Stimulated activated CD8-positive, alpha-beta memory T cell treated with anti-CD3 and anti-CD28 coated beads, Interleukin-12 subunit alpha, Interleukin-12 subunit beta, amount 100 ng/mL, for 24 hours (primary cell): Measurements from ENCODE around the gene ZNF484.
A peak's percentile ranks its signal among the peaks of the same experiment; 100 is the strongest.
"Not testable (repeated sequence)": the region's sequence is repeated elsewhere in the genome, so short reads cannot be mapped to it uniquely, and the experiment has no call there.

Source experiments
- DNase-seq: peaks from one replicate; pipeline ENCODE4 v3.0.0-alpha.2; 2020; ENCODE audit errors: extremely low read depth

ZNF484 gene

DNA sequence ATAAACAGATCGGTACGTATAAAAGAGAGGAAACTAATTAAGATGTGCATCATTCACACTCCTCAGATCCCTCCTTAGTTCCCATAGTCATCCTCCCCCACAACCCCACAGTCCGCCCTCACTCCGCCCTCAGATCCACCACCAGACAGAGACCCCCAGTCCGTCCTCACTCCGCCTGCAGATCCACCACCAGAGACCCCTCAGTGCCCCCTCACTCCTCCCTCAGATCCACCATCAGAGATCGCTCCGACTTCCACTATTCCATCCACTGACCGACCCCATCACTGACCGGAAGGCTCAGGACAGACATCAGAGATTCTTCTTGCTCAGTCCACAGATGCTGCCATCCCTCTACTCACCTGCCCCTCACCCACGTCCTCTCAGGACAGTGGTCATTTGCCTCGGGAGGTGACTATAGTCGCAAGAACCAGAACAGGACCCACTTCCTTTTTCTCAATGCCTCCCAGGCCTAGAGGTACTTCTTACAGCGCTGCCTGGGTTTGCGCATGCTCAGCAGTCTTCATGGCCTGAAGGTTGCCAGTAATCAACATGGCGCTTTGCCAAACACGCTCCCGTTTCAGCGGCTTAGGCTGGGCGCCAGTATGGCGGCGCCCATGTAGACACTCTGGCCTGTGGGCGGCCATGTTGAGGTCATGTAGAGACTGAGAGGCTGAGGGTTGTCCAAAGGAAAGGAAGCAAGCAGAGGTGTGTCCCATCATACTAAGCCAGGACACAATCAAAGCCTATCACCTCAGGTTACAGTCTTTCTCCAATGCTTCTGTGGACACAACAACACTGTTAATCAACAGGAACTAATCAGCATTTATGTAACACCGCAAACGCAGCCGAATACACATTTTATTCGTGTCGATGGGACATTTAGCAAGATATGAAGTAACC, at the start of gene ZNF484:
TSS of gene ZNF484 (minus strand) at position 508 of the 900 bp plus-strand sequence. CDS start 3,009 bp downstream, outside the sequence.
- peak; percentile 91 for DNase-seq

DNA sequence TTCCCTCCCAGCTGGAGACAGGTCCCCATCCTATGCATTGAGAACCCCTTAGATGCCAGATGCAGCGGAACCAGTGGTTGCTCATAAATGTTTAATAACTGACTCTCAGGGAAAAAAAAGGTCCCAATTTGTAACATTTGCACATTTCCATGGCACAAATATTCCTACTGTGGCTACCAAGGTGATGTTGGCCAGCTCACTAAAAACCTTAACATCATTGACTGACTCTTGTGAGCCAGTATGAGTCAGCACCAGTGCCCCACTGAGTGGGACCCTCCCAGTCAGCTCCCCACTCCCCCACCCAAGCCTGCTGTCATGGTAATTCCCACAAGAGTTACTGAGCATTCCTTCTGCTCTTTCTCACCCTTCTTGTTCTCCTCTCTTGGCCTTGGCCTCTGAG, 42.6 kb upstream of the ZNF484 start:
- DNase-seq: no peak

- DNase-seq: no peak
These were observed 39.5 kb upstream of the ZNF484 start for GRCh38 chr9:92917176-92917800.

DNA sequence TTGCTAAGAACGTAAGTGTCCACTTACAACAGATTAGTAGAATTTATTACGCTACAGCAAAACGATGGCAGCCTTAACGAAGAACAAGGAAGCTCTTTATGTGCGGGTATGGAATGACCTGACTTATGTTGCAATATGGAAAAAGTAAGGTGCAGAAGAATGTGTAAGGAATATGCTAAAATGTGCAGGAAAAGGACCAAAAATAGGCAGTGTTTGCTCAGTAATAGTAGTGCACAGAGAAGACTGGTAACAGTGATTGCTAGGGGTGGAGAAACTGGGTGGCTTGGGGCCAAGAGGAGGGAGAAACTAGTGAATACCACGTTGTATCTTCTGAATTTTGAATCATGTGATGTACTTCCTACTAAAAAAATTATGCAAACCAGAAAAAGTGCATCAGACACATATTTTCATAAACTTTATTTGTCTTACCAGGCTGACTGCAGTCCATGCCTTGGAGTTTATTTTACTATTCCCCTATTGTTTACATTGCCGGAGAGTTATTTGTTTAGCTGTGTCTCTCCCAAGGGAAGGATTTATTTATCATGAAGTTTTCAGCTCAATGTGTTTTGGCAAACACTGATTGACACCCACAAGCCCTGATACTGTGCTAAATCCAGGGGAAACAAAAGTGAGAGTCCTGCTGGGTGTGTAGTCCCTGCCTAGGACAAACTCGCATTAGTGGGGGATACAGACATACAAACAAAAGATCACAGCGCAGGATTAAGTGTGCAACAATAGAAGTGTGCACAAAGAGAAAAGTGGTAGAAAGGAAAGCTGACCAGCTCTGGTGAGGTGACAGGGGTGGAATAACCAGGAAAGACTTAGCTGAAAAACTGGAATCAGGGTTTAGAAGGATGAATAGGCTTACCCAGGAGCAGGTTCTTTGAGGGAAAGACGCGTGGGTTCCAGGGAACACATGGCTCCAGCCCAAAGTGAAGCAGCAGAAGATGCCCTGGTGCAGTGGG, 34.0 kb upstream of the ZNF484 start:
- no peak for DNase-seq

- DNase-seq: not testable (repeated sequence)
These were observed 27.3 kb upstream of the ZNF484 start for GRCh38 chr9:92905137-92905536.

- DNase-seq: no peak
These were observed 19.5 kb upstream of the ZNF484 start for GRCh38 chr9:92897323-92897722.

DNA sequence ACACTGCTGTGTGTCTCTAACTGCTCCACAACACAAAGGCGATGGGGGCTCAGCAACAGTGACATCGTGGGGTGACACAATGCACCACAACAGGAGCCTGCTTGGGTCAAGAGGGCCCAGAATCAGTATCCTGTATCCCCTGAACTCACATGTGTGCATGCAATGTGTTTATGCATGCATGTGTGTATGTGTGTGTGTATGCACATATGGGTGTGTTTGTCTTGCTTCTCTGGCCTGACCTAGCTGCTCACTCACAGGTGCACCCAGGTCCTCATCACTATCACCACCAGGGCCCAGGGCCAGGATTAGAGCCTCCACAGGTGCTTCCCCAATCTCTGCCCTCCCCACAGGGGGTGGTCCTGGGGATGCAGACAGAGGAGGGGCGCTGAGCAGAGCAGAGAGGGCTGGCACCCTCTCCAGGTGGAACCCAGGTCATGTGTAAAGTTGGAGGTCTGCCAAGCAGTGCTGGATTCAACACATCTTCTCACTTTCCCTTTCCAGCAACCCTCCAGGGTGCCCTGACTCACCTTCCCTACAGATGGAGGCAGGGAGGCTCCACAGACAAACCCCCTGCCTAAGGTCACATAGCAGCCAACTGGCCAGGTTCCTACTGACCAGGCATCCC, 18.1 kb upstream of the ZNF484 start:
- no peak for DNase-seq

GRCh38 chr9:92894711-92895362, 17.0 kb upstream of the ZNF484 start:
- no peak for DNase-seq

- not testable (repeated sequence) for DNase-seq
These were observed 16.2 kb upstream of the ZNF484 start for GRCh38 chr9:92893916-92894610.

DNA sequence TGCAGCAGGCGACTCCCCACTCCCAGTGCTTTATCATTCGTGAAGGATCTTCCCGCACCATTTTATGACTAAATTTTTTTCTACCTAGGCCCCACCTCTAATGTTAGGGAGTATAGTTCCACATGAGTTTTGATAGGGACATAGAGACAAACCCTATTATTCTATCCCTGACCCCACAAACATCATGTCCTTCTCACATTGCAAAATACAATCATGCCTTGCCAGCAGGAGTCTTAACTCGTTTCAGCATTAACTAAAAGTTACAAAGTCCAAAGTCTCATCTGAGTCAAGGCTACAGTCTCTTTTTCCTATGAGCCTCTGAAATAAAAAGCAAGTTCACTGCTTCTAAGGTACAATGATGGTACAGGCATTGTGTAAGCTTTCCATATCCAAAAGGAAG, 14.4 kb upstream of the ZNF484 start:
- not testable (repeated sequence) for DNase-seq

DNA sequence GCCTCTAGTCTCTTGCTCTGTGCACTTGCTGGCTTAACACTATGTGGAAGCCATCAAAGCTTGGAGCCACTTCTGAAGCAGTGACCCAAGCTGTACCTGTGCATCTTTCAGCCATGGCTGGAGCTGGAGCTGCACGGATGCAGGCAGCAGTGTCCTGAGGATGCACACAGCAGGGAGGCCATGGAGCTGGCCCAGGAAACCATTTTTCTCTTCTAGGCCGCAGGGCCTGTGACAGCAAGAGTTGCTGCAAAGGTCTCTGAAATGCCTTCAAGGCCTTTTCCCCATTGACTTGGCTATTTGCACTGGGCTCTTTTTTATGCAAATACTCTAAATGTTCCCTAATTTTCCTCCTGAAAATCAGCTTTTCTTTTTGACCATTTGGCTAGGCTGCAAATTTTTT, 12.9 kb upstream of the ZNF484 start:
- DNase-seq: no peak

- DNase-seq: no peak
These were observed 10.1 kb upstream of the ZNF484 start for GRCh38 chr9:92887880-92888338.

- DNase-seq: not testable (repeated sequence)
These were observed 9.2 kb upstream of the ZNF484 start for GRCh38 chr9:92886846-92887610.

DNA sequence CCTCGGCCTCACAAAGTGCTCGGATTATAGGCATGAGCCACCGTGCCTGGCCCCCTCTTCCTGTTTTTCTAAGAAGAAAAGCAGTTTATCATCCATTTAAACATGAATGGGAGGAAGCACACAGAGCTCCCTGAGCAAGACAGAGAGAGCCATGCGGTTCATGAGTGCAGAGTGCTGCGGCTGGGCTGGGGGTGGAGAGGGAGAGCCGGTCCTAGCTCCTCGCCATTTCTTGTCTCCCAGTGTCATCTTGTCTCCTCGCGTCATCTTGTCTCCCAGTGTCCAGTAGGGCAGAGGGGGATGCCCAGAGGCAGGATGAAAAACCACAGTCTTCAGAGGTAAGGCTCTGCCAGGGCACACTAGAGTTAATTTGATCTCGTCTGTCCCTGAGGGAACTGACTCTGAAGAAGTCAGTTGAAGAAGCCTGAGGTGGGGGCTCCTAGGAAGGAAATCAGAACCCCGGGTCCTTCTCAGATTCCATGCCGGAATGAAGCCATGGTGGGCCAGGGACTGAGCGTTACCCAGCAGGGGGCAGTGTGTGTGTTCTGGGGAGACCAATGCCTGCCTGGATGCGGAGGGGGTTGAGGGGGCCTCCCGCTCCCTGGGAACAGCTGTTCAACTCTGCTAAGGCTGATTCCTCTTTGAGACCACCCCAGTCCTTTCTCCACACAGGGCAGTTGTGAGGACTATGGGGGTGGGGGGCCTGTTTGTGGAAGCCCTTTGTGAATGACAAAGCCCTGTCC, 6.0 kb upstream of the ZNF484 start:
- DNase-seq: not testable (repeated sequence)

- no peak for DNase-seq
These were observed 4.4 kb upstream of the ZNF484 start for GRCh38 chr9:92882276-92882675.

GRCh38 chr9:92875373-92875772, 2.5 kb downstream of the ZNF484 start:
- DNase-seq: no peak

GRCh38 chr9:92870289-92870688, 7.5 kb downstream of the ZNF484 start:
- DNase-seq: no peak

DNA sequence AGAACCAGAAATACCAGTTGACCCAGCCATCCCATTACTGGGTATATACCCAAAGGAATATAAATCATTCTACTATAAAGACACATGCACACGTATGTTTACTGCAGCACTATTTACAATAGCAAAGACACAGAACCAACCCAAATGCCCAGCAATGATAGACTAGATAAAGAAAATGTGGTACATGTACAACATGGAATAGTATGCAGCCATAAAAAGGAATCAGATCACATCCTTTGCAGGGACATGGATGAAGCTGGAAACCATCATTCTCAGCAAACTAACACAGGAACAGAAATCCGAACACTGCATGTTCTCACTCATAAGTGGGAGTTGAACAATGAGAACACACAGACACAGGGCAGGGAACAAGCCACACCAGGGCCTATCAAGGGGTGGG, 11.2 kb downstream of the ZNF484 start:
- DNase-seq: not testable (repeated sequence)

- no peak for DNase-seq
These were observed 13.7 kb downstream of the ZNF484 start for GRCh38 chr9:92864152-92864551.
